Measurements from ENCODE around the gene IFT20. TPM values are rescaled to one million over a fixed set of nuclear protein-coding genes. Genes with fewer than 3 reads are reported as not detected.

The IFT20 gene
- total RNA-seq, 6 donors from 2014 or later: 28.6 to 60.8 (median 44.3) TPM

DNA sequence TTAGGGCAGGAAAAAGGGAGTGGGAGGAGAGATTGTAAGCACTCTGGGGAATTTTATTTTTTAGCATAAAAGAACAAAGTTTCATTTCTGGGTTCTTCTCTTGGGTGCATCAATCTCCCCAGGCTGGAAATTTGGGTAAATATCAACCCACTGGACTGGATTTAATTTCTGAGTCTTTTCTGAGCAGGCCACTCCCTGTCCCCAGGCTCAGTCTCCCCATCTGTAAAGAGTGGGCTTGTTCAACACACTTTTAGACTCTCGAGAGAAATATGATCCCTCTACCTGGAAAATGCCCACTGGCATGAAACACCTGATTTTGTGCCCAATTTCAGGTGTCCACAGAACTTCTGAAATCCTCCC is 35.5 kb upstream of the IFT20 start:
- no peak overlapping the region for H3K4me3 ChIP-seq
- WGBS, 2 donors: 69 to 81% methylated on average over 1 of the region's 1 CpG
- peak overlapping the region; percentile 1 to 67 (median 56) for H3K27ac ChIP-seq
- ATAC-seq (ENCODE audit: low FRiP score in 2 of 2) (no peak), DNase-seq (no peak)
- H3K36me3 ChIP-seq: no peaks in the 10 kb centered on the region
- H3K4me1 ChIP-seq: peaks cover 21 to 36% (median 32%) of the 10 kb centered on the region in 4 donors
- peaks cover 0 to 8% (median 0%) of the 10 kb centered on the region in 4 donors for H3K27me3 ChIP-seq
- no peaks in the 10 kb centered on the region for H3K9me3 ChIP-seq
- TF ChIP-seq POLR2A (IDR thresholded peaks at IDR 0.05) (no peak), POLR2AphosphoS5 (IDR thresholded peaks at IDR 0.05) (no peak), EP300 (IDR thresholded peaks at IDR 0.05) (no peak)
- TF ChIP-seq, protein P1, sequence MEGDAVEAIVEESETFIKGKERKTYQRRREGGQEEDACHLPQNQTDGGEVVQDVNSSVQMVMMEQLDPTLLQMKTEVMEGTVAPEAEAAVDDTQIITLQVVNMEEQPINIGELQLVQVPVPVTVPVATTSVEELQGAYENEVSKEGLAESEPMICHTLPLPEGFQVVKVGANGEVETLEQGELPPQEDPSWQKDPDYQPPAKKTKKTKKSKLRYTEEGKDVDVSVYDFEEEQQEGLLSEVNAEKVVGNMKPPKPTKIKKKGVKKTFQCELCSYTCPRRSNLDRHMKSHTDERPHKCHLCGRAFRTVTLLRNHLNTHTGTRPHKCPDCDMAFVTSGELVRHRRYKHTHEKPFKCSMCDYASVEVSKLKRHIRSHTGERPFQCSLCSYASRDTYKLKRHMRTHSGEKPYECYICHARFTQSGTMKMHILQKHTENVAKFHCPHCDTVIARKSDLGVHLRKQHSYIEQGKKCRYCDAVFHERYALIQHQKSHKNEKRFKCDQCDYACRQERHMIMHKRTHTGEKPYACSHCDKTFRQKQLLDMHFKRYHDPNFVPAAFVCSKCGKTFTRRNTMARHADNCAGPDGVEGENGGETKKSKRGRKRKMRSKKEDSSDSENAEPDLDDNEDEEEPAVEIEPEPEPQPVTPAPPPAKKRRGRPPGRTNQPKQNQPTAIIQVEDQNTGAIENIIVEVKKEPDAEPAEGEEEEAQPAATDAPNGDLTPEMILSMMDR (IDR thresholded peaks at IDR 0.05): no peak

DNA sequence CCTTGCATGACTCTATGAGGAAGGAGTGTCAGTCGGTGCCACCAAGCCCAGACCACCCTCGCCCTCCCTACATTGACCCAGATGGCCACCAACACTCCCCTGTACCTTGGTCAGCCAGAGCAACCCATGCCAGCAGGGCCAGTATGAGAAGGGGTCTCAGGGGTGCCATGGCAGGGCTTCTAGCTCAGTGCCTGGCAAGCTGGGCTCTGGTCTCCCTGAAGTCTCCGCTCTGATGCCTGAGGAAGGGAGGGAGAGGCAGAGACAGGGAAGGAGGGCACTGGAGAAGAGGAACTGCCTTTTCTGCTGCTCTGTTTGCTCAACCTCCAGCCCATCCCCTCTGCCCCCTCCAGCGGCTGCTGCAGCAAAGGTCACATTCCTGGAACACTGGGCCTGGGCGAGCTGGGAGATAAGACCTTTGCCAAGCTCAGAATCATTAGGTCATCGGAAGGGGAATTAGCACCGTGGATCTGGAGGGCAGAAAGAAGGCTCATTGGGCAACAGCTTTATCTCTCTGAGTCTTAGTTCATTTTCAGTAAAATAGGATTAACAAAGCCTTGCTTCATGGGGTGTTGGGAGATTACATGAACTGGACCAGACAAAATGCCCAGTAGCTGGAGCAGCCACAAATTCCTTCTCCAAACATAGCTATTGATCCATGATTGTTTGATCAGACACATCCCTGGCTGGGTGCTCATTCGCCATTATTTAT is 34.9 kb upstream of the IFT20 start, which contains the start of gene VTN:
TSS of gene VTN (minus strand) at position 273 of the 709 bp plus-strand sequence. CDS start at position 169, 104 bp downstream.
- H3K4me3 ChIP-seq: peak within 1 kb of the TSS in 3 of 4 donors; percentile 52 to 63 (median 55)
- DNase-seq (no peak), ATAC-seq (ENCODE audit: low FRiP score in 2 of 2) (peak in 1 of 2 donors; percentile 39)
- peaks cover 0 to 8% (median 0%) of the 10 kb centered on the region in 4 donors for H3K27me3 ChIP-seq
- WGBS, 2 donors: 24 to 27% methylated on average over 8 of the region's 8 CpGs
- H3K36me3 ChIP-seq: peaks cover 0 to under 1% (median 0%) of the 10 kb centered on the region in 4 donors
- TF ChIP-seq, protein P1 (IDR thresholded peaks at IDR 0.05): no peak
- TF ChIP-seq EP300 (IDR thresholded peaks at IDR 0.05) (no peak), POLR2A (IDR thresholded peaks at IDR 0.05) (no peak), POLR2AphosphoS5 (IDR thresholded peaks at IDR 0.05) (no peak)
- no peaks in the 10 kb centered on the region for H3K9me3 ChIP-seq
- peak within 1 kb of the TSS; percentile 1 to 67 (median 56) for H3K27ac ChIP-seq
- peaks cover 21 to 36% (median 32%) of the 10 kb centered on the region in 4 donors for H3K4me1 ChIP-seq

DNA sequence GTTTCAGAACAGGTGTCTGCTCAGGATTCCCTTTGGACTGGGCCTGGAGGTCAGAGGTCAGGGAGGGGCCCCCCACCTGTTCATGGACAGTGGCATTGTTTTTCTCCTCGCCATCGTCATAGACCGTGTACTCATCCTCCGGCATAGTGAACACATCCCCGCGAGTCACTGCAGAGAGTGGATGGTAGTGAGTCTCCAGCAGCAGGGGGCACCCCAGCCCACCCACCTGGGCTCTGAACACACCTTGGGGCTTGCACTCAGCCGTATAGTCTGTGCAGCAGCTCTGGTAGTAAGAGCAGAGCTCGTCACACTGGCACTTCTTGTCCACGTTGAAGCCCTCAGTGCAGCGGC is 34.4 kb upstream of the IFT20 start:
- peaks cover 0 to 8% (median 0%) of the 10 kb centered on the region in 4 donors for H3K27me3 ChIP-seq
- TF ChIP-seq, protein P1 (IDR thresholded peaks at IDR 0.05): no peak
- no peak for TF ChIP-seq POLR2AphosphoS5 (IDR thresholded peaks at IDR 0.05)
- TF ChIP-seq POLR2A (IDR thresholded peaks at IDR 0.05): no peak
- TF ChIP-seq EP300 (IDR thresholded peaks at IDR 0.05): no peak
- H3K4me3 ChIP-seq: no peak overlapping the region
- ATAC-seq (ENCODE audit: low FRiP score in 2 of 2) (no peak), DNase-seq (no peak)
- no peaks in the 10 kb centered on the region for H3K9me3 ChIP-seq
- H3K36me3 ChIP-seq: peaks cover 0 to 6% (median 4%) of the 10 kb centered on the region in 4 donors
- H3K4me1 ChIP-seq: peaks cover 21 to 36% (median 32%) of the 10 kb centered on the region in 4 donors
- H3K27ac ChIP-seq: no peak overlapping the region
- 38 to 73% methylated on average over 4 to 10 of the region's 10 CpGs for WGBS, 2 donors

DNA sequence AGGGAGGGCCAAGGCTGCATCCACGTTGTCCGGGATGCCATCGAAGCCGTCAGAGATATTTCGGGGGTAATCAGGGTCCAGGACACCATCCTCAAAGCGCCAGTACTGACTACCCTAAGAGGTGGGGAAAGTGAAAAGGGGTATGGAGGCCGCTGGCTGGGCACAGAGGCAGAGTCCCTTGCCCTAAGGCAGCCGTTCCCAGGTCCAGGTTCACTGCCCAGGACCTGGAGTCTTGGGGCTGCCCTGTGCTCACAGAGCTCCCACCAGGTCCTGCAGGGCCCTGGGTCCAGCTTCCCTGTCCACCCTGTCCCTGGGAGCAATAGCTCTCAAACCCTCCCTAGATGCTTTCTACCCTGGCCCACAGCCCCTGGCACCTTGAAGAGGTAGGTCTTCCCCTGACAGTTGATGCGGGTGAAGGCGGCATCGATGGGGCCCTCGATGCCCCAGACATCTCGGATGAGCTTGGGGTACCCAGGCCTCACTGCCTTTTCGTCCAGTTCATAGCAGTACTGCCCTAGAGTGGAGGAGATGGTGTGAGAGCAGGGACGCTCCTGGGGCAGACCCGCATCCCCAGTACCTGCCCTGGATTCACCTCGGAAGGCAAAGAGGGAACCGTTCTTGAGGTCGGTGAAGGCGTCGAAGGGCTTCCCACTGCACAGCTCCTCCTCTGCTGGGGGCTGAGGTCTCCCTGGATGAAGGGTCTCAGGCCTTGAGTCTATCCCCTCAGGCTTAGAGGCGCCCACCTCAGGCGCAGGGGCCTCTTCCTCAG is 33.8 kb upstream of the IFT20 start:
- TF ChIP-seq, protein P1 (IDR thresholded peaks at IDR 0.05): no peak
- no peak for TF ChIP-seq POLR2AphosphoS5 (IDR thresholded peaks at IDR 0.05)
- TF ChIP-seq EP300 (IDR thresholded peaks at IDR 0.05): no peak
- TF ChIP-seq POLR2A (IDR thresholded peaks at IDR 0.05): no peak
- Histone ChIP-seq H3K27me3 (peaks cover 0 to 8% (median 0%) of the 10 kb centered on the region in 4 donors), H3K36me3 (peaks cover 0 to 12% (median 9%) of the 10 kb centered on the region in 4 donors), H3K4me1 (peaks cover 21 to 36% (median 32%) of the 10 kb centered on the region in 4 donors), H3K4me3 (no peak overlapping the region), H3K9me3 (no peaks in the 10 kb centered on the region), H3K27ac (no peak overlapping the region)
- no peak for ATAC-seq (ENCODE audit: low FRiP score in 2 of 2)
- 92% methylated on average over 13 to 23 of the region's 23 CpGs for WGBS, 2 donors
- DNase-seq: no peak
